ENCODE data around the gene PROM2. TPM values are rescaled to one million over a fixed set of nuclear protein-coding genes. Genes with fewer than 3 reads are reported as not detected.

The PROM2 gene
- total RNA-seq, 4 donors from 2014 or later: 0.50 to 3.2 (median 2.1) TPM

- DNase-seq (ENCODE audit: extremely low spot score): no peak
- H3K27me3 ChIP-seq: peaks cover 0 to 57% (median 0%) of the 10 kb centered on the region in 4 donors
- 56% methylated on average over 7 of the region's 17 CpGs for WGBS
- intact Hi-C loops (cut with DNase I): no loop called here
- H3K36me3 ChIP-seq: no peaks in the 10 kb centered on the region
- H3K4me1 ChIP-seq: peaks cover 0 to 14% (median 0%) of the 10 kb centered on the region in 4 donors
- no peak overlapping the region for H3K4me3 ChIP-seq
- no peaks in the 10 kb centered on the region for H3K9me3 ChIP-seq
- TF ChIP-seq CTCF (IDR thresholded peaks at IDR 0.05): no peak
- TF ChIP-seq EP300 (IDR thresholded peaks at IDR 0.05): no peak
- TF ChIP-seq POLR2AphosphoS5 (IDR thresholded peaks at IDR 0.05): no peak
- no peak for TF ChIP-seq POLR2A (IDR thresholded peaks at IDR 0.05; ENCODE audit: low read depth)
- no peak overlapping the region for H3K27ac ChIP-seq (replicated peaks in 1 of 4)
Measured at GRCh38 chr2:95301876-95302641, 27.8 kb downstream of the PROM2 start.

GRCh38 chr2:95303191-95303919, 29.1 kb downstream of the PROM2 start:
- H3K27me3 ChIP-seq: peaks cover 0 to 56% (median 0%) of the 10 kb centered on the region in 4 donors
- DNase-seq (ENCODE audit: extremely low spot score): no peak
- TF ChIP-seq POLR2A (IDR thresholded peaks at IDR 0.05; ENCODE audit: low read depth) (no peak), POLR2AphosphoS5 (IDR thresholded peaks at IDR 0.05) (no peak), EP300 (IDR thresholded peaks at IDR 0.05) (no peak), CTCF (IDR thresholded peaks at IDR 0.05) (no peak)
- 84% methylated on average over 18 of the region's 19 CpGs for WGBS
- no peaks in the 10 kb centered on the region for H3K36me3 ChIP-seq
- H3K9me3 ChIP-seq: no peaks in the 10 kb centered on the region
- H3K4me1 ChIP-seq: peaks cover 0 to 7% (median 0%) of the 10 kb centered on the region in 4 donors
- intact Hi-C loops (cut with DNase I): no loop called here
- H3K27ac ChIP-seq (replicated peaks in 1 of 4): no peak overlapping the region
- no peak overlapping the region for H3K4me3 ChIP-seq

GRCh38 chr2:95305380-95306061, 31.3 kb downstream of the PROM2 start:
- intact Hi-C loops (cut with DNase I): no loop called here
- DNase-seq (ENCODE audit: extremely low spot score): no peak
- TF ChIP-seq POLR2AphosphoS5 (IDR thresholded peaks at IDR 0.05) (no peak), POLR2A (IDR thresholded peaks at IDR 0.05; ENCODE audit: low read depth) (no peak), CTCF (IDR thresholded peaks at IDR 0.05) (no peak), EP300 (IDR thresholded peaks at IDR 0.05) (no peak)
- Histone ChIP-seq H3K9me3 (no peaks in the 10 kb centered on the region), H3K27ac (replicated peaks in 1 of 4) (no peak overlapping the region), H3K36me3 (no peaks in the 10 kb centered on the region), H3K27me3 (peaks cover 0 to 48% (median 0%) of the 10 kb centered on the region in 4 donors), H3K4me3 (no peak overlapping the region), H3K4me1 (peaks cover 0 to 3% (median 0%) of the 10 kb centered on the region in 4 donors)
- WGBS: 41% methylated on average over 15 of the region's 15 CpGs

GRCh38 chr2:95306336-95306895, 32.2 kb downstream of the PROM2 start:
- 84% methylated on average over 10 of the region's 10 CpGs for WGBS
- DNase-seq (ENCODE audit: extremely low spot score): no peak
- no peak overlapping the region for H3K4me3 ChIP-seq
- no peak for TF ChIP-seq POLR2AphosphoS5 (IDR thresholded peaks at IDR 0.05)
- no peak for TF ChIP-seq CTCF (IDR thresholded peaks at IDR 0.05)
- TF ChIP-seq EP300 (IDR thresholded peaks at IDR 0.05): no peak
- TF ChIP-seq POLR2A (IDR thresholded peaks at IDR 0.05; ENCODE audit: low read depth): no peak
- no peak overlapping the region for H3K27ac ChIP-seq (replicated peaks in 1 of 4)
- intact Hi-C loops (cut with DNase I): no loop called here
- H3K36me3 ChIP-seq: no peaks in the 10 kb centered on the region
- H3K27me3 ChIP-seq: peaks cover 0 to 42% (median 0%) of the 10 kb centered on the region in 4 donors
- no peaks in the 10 kb centered on the region for H3K9me3 ChIP-seq
- no peaks in the 10 kb centered on the region for H3K4me1 ChIP-seq
